Gastrocnemius medialis (tissue), 4 donors: Measurements from ENCODE around the gene GNAT1.

Source experiments
- CTCF ChIP-seq, 5 experiments: fragments of 450-650 bp in 3 of 5; fragments of 200-600 bp in 2 of 5; sonication (generic) in 2 of 5; IDR thresholded peaks in 4 of 5; conservative IDR thresholded peaks in 1 of 5; 1 replicate in 4 of 5; 2 replicates in 1 of 5; pipeline ENCODE4 v1.5.1; 2016 to 2019; ENCODE audit warnings: antibody characterized with exemption in 5 of 5, mild to moderate bottlenecking in 3 of 5, moderate library complexity in 3 of 5
- POLR2A ChIP-seq, 2 donors: fragments of 450-650 bp; IDR thresholded peaks; one replicate each; pipeline ENCODE4 v1.6.1; 2017; ENCODE audit warnings: antibody characterized with exemption in 2 of 2, mild to moderate bottlenecking in 2 of 2, moderate library complexity in 2 of 2

GRCh38 chr3:50232303-50232702 is 40.9 kb downstream of the GNAT1 start:
- TF ChIP-seq CTCF (IDR thresholded peaks at IDR 0.05 in 4 of 5, conservative IDR thresholded peaks at IDR 0.05 in 1 of 5) (no peak), POLR2A (IDR thresholded peaks at IDR 0.05) (no peak)
